DMS 273 treated with DMSO at 0.1 percent for 48 hours (cell line): ENCODE measurements around the gene RGS19.
"Not testable (repeated sequence)": the region's sequence is repeated elsewhere in the genome, so short reads cannot be mapped to it uniquely, and the experiment has no call there.

Experiments
- DNase-seq: peaks from one replicate; lab custom pipeline; 2025; lab: John Stamatoyannopoulos, UW

RGS19 gene

GRCh38 chr20:64092258-64093012 lies 13.1 kb upstream of the RGS19 start:
- no peak for DNase-seq

GRCh38 chr20:64091770-64092169 lies 12.5 kb upstream of the RGS19 start:
- no peak for DNase-seq

- no peak for DNase-seq
Measured at GRCh38 chr20:64091340-64091739, 12.0 kb upstream of the RGS19 start.

GRCh38 chr20:64090165-64090564 lies 10.8 kb upstream of the RGS19 start:
- no peak for DNase-seq

GRCh38 chr20:64088586-64088985 lies 9.3 kb upstream of the RGS19 start:
- not testable (repeated sequence) for DNase-seq

GRCh38 chr20:64087226-64087825 lies 8.0 kb upstream of the RGS19 start:
- DNase-seq, result not testable (repeated sequence)

- DNase-seq, result no peak
Measured at GRCh38 chr20:64086801-64087200, 7.5 kb upstream of the RGS19 start.

GRCh38 chr20:64084685-64085152 lies 5.4 kb upstream of the RGS19 start:
- DNase-seq, result no peak

- no peak for DNase-seq
Measured at GRCh38 chr20:64083804-64084684, 4.7 kb upstream of the RGS19 start, which contains the start of gene LKAAEAR1. TSS of gene LKAAEAR1 (minus strand) at chr20:64084398. CDS start at chr20:64084219, 179 bp downstream.

- DNase-seq, result peak; percentile 25
Measured at GRCh38 chr20:64083378-64083803, 4.1 kb upstream of the RGS19 start.

GRCh38 chr20:64082820-64083377 lies 3.6 kb upstream of the RGS19 start:
- DNase-seq, result no peak

- no peak for DNase-seq
Measured at GRCh38 chr20:64082126-64082731, 2.9 kb upstream of the RGS19 start.

GRCh38 chr20:64081624-64081964 lies 2.3 kb upstream of the RGS19 start:
- no peak for DNase-seq

GRCh38 chr20:64080813-64081623 lies 1.7 kb upstream of the RGS19 start:
- no peak for DNase-seq

GRCh38 chr20:64080013-64080812 lies 895 bp upstream of the RGS19 start, which contains the start of gene OPRL1:
TSS of gene OPRL1 (plus strand) at chr20:64080082. CDS start at chr20:64092721, 12,639 bp downstream.
- no peak for DNase-seq

GRCh38 chr20:64078934-64079272 lies 415 bp downstream of the RGS19 start:
- DNase-seq, result no peak

GRCh38 chr20:64077876-64078551 lies 1.3 kb downstream of the RGS19 start:
- DNase-seq, result no peak

GRCh38 chr20:64077541-64077875 lies 1.8 kb downstream of the RGS19 start:
- DNase-seq, result no peak

GRCh38 chr20:64077094-64077493 lies 2.2 kb downstream of the RGS19 start:
- DNase-seq, result no peak
